Hepatocyte (in vitro differentiated cells): ENCODE data around the gene RBM6.

Source experiments
- EZH2 ChIP-seq: fragments of 200-600 bp; sonication (generic); IDR thresholded peaks from 2 replicates; pipeline ENCODE4 v1.6.1; 2016; ENCODE audit warnings: antibody characterized with exemption, mild to moderate bottlenecking, borderline replicate concordance
- EZH2phosphoT487 ChIP-seq: fragments of 200-600 bp; sonication (generic); IDR thresholded peaks from one replicate; pipeline ENCODE4 v1.6.1; 2018; ENCODE audit warnings: antibody characterized with exemption, mild to moderate bottlenecking, low read depth, moderate library complexity; ENCODE audit not compliant: unreplicated experiment, severe bottlenecking
- TF ChIP-seq, protein P1 (sequence below): fragments of 200-600 bp; sonication (generic); IDR thresholded peaks from 2 replicates; pipeline ENCODE4 v1.5.1; 2016; ENCODE audit warnings: antibody characterized with exemption, mild to moderate bottlenecking; ENCODE audit not compliant: poor library complexity

DNA sequence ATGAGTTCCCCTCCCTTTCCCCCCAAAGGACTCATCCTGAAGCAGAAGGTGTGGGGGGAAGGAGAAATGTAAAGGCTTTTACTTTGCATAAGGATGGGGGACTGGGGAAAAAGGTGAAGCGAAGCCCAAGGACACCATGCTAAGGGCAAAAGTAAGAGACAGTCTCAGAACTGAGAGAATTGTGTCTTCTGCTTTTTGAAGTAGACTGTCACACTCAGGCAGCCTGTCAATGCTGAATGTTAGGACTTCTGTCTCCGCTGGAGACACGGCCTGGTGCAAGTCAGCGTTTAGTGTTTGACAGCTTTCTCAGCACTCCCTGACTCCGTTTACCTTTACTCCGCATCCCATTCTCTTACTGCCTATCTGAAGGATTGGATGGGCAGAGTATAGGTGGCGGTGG is 162.6 kb downstream of the RBM6 start:
- TF ChIP-seq, protein P1, sequence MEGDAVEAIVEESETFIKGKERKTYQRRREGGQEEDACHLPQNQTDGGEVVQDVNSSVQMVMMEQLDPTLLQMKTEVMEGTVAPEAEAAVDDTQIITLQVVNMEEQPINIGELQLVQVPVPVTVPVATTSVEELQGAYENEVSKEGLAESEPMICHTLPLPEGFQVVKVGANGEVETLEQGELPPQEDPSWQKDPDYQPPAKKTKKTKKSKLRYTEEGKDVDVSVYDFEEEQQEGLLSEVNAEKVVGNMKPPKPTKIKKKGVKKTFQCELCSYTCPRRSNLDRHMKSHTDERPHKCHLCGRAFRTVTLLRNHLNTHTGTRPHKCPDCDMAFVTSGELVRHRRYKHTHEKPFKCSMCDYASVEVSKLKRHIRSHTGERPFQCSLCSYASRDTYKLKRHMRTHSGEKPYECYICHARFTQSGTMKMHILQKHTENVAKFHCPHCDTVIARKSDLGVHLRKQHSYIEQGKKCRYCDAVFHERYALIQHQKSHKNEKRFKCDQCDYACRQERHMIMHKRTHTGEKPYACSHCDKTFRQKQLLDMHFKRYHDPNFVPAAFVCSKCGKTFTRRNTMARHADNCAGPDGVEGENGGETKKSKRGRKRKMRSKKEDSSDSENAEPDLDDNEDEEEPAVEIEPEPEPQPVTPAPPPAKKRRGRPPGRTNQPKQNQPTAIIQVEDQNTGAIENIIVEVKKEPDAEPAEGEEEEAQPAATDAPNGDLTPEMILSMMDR: no peak
- no peak for TF ChIP-seq EZH2
- TF ChIP-seq EZH2phosphoT487: no peak
